ENCODE data around the gene EDEM3.
"Not testable (repeated sequence)": the region's sequence is repeated elsewhere in the genome, so short reads cannot be mapped to it uniquely, and the experiment has no call there.

EDEM3 gene

DNA sequence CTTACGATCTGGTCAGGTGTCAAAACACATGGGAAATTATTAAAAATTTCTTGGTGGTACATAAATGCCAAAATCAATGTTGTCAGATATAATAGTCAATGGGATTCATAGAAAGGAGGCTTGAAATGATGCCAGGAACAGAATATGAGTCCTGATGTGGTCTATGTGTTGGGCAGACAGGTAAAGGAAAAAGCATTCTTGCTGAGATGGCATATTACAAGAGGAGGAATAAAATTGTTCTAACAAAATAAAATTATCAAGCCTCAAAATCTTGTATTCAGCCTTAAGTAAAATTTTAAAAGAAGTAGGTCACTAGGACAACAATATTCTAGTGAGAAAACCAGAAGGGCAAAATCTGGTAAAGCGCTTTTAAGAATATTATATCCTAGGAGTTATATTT is 30.9 kb upstream of the EDEM3 start:
- H3K4me3 ChIP-seq (ENCODE audit: low read depth, low read length) = no peak overlapping the region
- no peak for DNase-seq (ENCODE audit: low read depth)
- TF ChIP-seq, protein P1, sequence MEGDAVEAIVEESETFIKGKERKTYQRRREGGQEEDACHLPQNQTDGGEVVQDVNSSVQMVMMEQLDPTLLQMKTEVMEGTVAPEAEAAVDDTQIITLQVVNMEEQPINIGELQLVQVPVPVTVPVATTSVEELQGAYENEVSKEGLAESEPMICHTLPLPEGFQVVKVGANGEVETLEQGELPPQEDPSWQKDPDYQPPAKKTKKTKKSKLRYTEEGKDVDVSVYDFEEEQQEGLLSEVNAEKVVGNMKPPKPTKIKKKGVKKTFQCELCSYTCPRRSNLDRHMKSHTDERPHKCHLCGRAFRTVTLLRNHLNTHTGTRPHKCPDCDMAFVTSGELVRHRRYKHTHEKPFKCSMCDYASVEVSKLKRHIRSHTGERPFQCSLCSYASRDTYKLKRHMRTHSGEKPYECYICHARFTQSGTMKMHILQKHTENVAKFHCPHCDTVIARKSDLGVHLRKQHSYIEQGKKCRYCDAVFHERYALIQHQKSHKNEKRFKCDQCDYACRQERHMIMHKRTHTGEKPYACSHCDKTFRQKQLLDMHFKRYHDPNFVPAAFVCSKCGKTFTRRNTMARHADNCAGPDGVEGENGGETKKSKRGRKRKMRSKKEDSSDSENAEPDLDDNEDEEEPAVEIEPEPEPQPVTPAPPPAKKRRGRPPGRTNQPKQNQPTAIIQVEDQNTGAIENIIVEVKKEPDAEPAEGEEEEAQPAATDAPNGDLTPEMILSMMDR (IDR thresholded peaks at IDR 0.05; ENCODE audit: low read depth, low read length, missing control alignments) = no peak

DNA sequence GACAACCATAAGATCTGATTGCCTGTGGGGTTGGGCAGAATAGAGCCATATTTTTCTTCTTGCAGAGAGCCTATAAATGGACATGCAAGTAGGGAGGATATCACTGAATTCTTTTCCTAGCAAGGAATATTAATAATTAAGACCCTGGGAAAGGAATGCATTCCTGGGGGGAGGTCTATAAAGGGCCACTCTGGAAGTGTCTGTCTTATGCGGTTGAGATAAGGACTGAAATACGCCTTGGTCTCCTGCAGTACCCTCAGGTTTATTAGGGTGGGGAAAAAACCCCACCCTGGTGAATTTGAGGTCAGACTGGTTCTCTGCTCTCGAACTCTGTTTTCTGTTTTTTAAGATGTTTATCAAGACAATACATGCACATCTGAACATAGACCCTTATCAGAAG is 29.1 kb upstream of the EDEM3 start:
- not testable (repeated sequence) for H3K4me3 ChIP-seq (ENCODE audit: low read depth, low read length); DNase-seq (ENCODE audit: low read depth)

DNA sequence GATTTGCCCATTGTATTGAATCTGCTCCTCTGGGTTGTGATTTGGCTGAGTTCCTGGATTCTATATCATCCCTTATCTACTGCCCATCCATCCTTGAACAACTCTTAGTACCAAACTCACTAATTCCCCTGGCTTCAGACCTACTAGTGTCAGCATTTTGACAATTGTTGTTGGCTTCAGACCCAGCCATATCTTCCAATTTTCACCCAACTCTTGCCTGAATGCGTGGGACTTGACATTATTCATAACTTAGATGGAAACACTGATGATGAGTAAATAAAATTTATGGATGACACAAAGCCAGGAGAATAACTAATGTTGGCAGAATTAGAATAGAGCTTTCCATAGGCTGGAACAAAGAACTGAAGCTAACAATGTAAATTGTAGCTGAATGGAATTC is 27.3 kb upstream of the EDEM3 start:
- DNase-seq (ENCODE audit: low read depth) = no peak
- H3K4me3 ChIP-seq (ENCODE audit: low read depth, low read length) = no peak overlapping the region
- TF ChIP-seq, protein P1 (IDR thresholded peaks at IDR 0.05; ENCODE audit: low read depth, low read length, missing control alignments) = no peak

DNA sequence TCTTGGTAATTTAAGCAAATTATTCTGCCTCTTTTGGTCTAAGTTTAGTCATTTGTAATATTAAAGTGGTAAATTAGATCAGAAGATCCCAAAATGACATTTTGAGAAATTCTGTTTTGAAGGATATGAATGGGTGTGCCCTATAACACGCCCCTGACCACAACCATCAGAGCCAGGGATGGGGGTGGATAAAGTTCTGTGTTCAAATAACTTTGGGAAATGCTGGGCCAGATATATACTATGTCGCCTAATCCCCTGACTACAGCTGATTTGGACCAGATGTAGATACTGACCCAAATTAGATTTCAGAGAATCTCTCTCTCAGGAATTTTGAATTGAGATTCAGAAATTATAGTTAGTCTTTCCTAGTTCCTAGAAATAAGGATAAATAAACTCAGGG is 21.2 kb upstream of the EDEM3 start:
- TF ChIP-seq, protein P1 (IDR thresholded peaks at IDR 0.05; ENCODE audit: low read depth, low read length, missing control alignments) = no peak
- DNase-seq (ENCODE audit: low read depth) = no peak
- H3K4me3 ChIP-seq (ENCODE audit: low read depth, low read length) = no peak overlapping the region

DNA sequence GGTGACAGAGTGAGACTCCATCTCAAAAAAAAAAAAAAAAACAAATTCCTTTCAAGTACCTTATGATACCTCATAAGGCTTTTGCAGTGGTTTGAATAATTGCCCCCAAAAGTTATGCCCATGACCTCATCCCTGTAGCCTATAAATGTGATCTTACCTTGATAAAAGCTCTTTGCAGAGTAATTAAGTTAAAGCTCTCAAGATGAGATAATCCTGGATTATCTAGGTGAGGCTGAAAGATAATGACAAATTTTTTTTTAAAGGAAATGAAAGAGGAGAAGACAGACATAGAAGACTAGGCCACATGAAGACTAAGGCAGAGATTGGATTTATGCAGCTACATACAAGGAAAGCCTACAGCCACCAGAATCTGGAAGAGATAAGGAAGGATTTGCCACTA is 20.7 kb upstream of the EDEM3 start:
- no peak for DNase-seq (ENCODE audit: low read depth)
- TF ChIP-seq, protein P1 (IDR thresholded peaks at IDR 0.05; ENCODE audit: low read depth, low read length, missing control alignments) = no peak
- no peak overlapping the region for H3K4me3 ChIP-seq (ENCODE audit: low read depth, low read length)

DNA sequence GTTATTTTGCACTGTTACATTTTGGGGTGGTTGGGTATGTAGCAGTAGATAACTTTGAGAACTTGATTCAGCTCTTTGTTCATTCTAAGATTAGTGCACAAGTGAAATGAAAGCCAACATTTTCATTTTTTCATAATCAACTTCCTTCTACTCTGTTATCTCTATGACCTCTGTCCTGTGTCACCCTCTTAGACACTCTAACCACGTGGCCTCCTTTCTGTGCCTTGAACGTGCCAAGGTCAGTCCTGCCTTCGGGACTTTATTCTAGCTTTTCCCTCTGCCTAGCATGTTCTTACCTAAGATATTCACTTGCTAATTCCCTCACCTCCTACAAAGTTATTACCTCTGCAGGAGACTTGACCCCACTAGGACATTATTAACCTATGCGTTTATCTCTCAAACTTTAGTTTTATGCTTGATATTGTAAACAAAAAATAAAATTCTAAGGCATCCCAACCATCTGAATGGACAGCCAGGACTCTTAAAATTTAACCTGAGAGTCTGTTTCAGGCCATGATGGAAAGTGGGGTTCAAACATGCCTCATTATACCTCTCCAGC is 19.2 kb upstream of the EDEM3 start:
- H3K4me3 ChIP-seq (ENCODE audit: low read depth, low read length) = no peak overlapping the region
- TF ChIP-seq, protein P1 (IDR thresholded peaks at IDR 0.05; ENCODE audit: low read depth, low read length, missing control alignments) = no peak
- no peak for DNase-seq (ENCODE audit: low read depth)

DNA sequence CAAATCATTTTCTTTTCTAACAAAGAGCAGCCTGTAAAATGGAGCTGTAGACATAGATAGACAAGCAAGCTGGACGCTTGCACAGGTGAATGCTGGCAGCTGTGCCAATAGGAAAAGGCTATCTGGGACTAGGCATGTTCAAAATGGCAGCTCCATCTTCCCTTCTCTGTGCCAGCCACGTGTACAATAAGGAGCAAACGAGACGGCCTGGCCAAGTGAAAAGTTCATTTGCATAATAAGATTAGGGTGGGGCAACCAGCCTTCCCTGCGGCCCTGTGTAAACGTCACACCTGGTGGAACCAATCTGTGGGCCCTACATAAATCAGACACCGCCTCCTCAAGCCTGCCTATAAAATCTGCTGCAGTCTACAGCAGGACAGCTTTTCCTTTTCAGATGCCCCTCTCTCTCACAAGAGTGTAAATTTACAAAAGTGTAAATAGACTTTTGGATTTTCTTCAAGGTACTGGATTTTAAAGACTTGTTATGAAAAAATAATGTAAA is 16.6 kb upstream of the EDEM3 start:
- TF ChIP-seq, protein P1 (IDR thresholded peaks at IDR 0.05; ENCODE audit: low read depth, low read length, missing control alignments) = no peak
- DNase-seq (ENCODE audit: low read depth) = no peak

More for the DNA sequence above, 16.6 kb upstream of the EDEM3 start:
- H3K4me3 ChIP-seq (ENCODE audit: low read depth, low read length) = no peak overlapping the region
